ENCODE results near the gene QSOX1.
A peak's percentile ranks its signal among the peaks of the same experiment; 100 is the strongest.
"Not testable (repeated sequence)": the region's sequence is repeated elsewhere in the genome, so short reads cannot be mapped to it uniquely, and the experiment has no call there.

Gene QSOX1

GRCh38 chr1:180154325-180155181 lies at the start of gene QSOX1:
QSOX1 (plus strand) TSS chr1:180154869; CDS start chr1:180154908, 39 bp downstream.
- peak; percentile 85 for DNase-seq (ENCODE audit: low spot score)

GRCh38 chr1:180112091-180112490 lies 42.6 kb upstream of the QSOX1 start:
- no peak for DNase-seq (ENCODE audit: low spot score)

GRCh38 chr1:180112984-180113647 lies 41.6 kb upstream of the QSOX1 start:
- DNase-seq (ENCODE audit: low spot score): no peak

GRCh38 chr1:180114396-180114945 lies 40.2 kb upstream of the QSOX1 start:
- no peak for DNase-seq (ENCODE audit: low spot score)

- DNase-seq (ENCODE audit: low spot score): no peak
These were observed 37.5 kb upstream of the QSOX1 start for GRCh38 chr1:180116964-180117763.

GRCh38 chr1:180117764-180118116 lies 36.9 kb upstream of the QSOX1 start:
- no peak for DNase-seq (ENCODE audit: low spot score)

- no peak for DNase-seq (ENCODE audit: low spot score)
These were observed 34.8 kb upstream of the QSOX1 start for GRCh38 chr1:180119837-180120236.

GRCh38 chr1:180123463-180123936 lies 31.2 kb upstream of the QSOX1 start:
- no peak for DNase-seq (ENCODE audit: low spot score)

GRCh38 chr1:180130651-180131050 lies 24.0 kb upstream of the QSOX1 start:
- DNase-seq (ENCODE audit: low spot score): no peak

GRCh38 chr1:180131510-180131909 lies 23.2 kb upstream of the QSOX1 start:
- DNase-seq (ENCODE audit: low spot score): no peak

GRCh38 chr1:180133193-180133592 lies 21.5 kb upstream of the QSOX1 start:
- no peak for DNase-seq (ENCODE audit: low spot score)

GRCh38 chr1:180133688-180134087 lies 21.0 kb upstream of the QSOX1 start:
- not testable (repeated sequence) for DNase-seq (ENCODE audit: low spot score)

GRCh38 chr1:180135535-180135934 lies 19.1 kb upstream of the QSOX1 start:
- no peak for DNase-seq (ENCODE audit: low spot score)

- DNase-seq (ENCODE audit: low spot score): no peak
These were observed 18.2 kb upstream of the QSOX1 start for GRCh38 chr1:180136331-180136967.

GRCh38 chr1:180136968-180137356 lies 17.7 kb upstream of the QSOX1 start:
- no peak for DNase-seq (ENCODE audit: low spot score)

- DNase-seq (ENCODE audit: low spot score): no peak
These were observed 16.9 kb upstream of the QSOX1 start for GRCh38 chr1:180137776-180138175.

GRCh38 chr1:180141381-180141934 lies 13.2 kb upstream of the QSOX1 start:
- no peak for DNase-seq (ENCODE audit: low spot score)

GRCh38 chr1:180143359-180143758 lies 11.3 kb upstream of the QSOX1 start:
- no peak for DNase-seq (ENCODE audit: low spot score)

- DNase-seq (ENCODE audit: low spot score): no peak
These were observed 9.9 kb upstream of the QSOX1 start for GRCh38 chr1:180144659-180145357.

- DNase-seq (ENCODE audit: low spot score): no peak
These were observed 9.2 kb upstream of the QSOX1 start for GRCh38 chr1:180145446-180145845.

GRCh38 chr1:180150982-180151381 lies 3.7 kb upstream of the QSOX1 start:
- DNase-seq (ENCODE audit: low spot score): no peak

Measured in pons (tissue), 1 donor.